ENCODE measurements around the gene CCDC33. TPM values are rescaled to one million over a fixed set of nuclear protein-coding genes. Genes with fewer than 3 reads are reported as not detected.

CCDC33 gene
- total RNA-seq, 1 donor from 2014 or later, result not detected

DNA sequence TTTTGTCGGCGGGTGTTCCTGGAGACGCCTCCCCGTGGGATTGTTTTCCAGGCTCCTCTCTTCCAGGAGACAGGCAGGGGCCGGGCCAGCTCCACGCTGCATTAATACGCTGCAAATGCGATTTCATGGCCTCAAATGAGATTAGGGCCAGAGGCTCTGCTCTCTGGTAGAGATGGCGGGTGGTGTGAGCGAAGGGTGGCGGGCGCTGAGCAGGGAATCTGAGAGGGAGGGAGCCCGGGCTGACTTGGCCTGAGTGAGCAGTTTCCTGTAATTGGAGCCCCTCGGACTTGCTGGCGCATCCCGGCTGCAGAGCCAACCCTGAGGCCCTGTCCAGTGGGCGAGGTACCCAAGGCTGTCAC, 7.4 kb upstream of the CCDC33 start:
- FAIRE-seq (no peak), DNase-seq (ENCODE audit: low read depth) (no peak)
- Histone ChIP-seq H3K27me3 (ENCODE audit: control insufficient read depth, insufficient read depth, low read length) (peaks cover 9% of the 10 kb centered on the region), H3K4me3 (ENCODE audit: low read depth, low read length) (no peak overlapping the region), H3K36me3 (ENCODE audit: control insufficient read depth, insufficient read depth, low read length) (no peaks in the 10 kb centered on the region)
- TF ChIP-seq, protein P1, sequence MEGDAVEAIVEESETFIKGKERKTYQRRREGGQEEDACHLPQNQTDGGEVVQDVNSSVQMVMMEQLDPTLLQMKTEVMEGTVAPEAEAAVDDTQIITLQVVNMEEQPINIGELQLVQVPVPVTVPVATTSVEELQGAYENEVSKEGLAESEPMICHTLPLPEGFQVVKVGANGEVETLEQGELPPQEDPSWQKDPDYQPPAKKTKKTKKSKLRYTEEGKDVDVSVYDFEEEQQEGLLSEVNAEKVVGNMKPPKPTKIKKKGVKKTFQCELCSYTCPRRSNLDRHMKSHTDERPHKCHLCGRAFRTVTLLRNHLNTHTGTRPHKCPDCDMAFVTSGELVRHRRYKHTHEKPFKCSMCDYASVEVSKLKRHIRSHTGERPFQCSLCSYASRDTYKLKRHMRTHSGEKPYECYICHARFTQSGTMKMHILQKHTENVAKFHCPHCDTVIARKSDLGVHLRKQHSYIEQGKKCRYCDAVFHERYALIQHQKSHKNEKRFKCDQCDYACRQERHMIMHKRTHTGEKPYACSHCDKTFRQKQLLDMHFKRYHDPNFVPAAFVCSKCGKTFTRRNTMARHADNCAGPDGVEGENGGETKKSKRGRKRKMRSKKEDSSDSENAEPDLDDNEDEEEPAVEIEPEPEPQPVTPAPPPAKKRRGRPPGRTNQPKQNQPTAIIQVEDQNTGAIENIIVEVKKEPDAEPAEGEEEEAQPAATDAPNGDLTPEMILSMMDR (IDR thresholded peaks at IDR 0.05; ENCODE audit: insufficient read depth, low read length, severe bottlenecking), result no peak

DNA sequence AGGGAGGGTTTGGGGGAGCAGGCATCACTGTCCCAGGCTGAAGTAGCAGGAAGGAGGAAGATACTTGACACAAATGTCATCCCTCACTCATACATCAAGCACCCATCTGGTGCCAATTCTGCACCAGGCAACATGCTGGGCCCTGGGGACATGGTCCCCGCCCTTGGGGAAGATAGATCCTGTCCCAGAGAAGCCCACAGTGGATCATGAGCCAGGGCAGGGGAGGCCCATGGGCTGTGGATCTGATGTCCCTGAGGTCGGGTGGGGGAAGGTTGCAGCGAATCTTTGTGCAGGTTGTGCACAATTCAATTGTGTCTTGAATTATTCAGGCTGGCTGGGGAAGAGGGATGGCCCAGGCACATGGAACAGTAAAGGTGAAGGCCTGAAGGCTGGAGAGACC, 6.4 kb upstream of the CCDC33 start:
- DNase-seq (ENCODE audit: low read depth), result no peak
- TF ChIP-seq, protein P1 (IDR thresholded peaks at IDR 0.05; ENCODE audit: insufficient read depth, low read length, severe bottlenecking), result no peak
- FAIRE-seq, result no peak
- Histone ChIP-seq H3K27me3 (ENCODE audit: control insufficient read depth, insufficient read depth, low read length) (peaks cover 7% of the 10 kb centered on the region), H3K4me3 (ENCODE audit: low read depth, low read length) (no peak overlapping the region), H3K36me3 (ENCODE audit: control insufficient read depth, insufficient read depth, low read length) (no peaks in the 10 kb centered on the region)

DNA sequence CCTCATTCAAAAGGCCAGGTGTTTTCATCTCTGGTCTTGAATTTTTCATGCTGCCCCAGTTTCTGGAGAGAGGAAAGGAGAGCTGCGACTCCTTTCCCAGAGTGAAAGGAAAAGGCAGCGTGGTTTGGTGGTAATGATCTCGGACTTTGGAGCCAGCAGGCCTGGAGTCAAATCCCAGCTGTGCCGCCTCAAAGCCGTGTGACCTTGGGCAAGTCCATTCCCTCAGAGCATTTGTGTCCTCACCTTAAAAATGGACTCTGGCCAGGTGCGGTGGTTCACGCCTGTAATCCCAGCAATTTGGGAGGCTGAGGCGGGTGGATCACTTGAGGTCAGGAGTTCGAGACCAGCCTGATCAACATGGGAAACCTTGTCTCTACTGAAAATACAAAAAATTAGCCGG, 4.7 kb upstream of the CCDC33 start:
- no peak overlapping the region for H3K4me3 ChIP-seq (ENCODE audit: low read depth, low read length)
- FAIRE-seq (no peak), DNase-seq (ENCODE audit: low read depth) (no peak)
- no peaks in the 10 kb centered on the region for H3K36me3 ChIP-seq (ENCODE audit: control insufficient read depth, insufficient read depth, low read length)
- H3K27me3 ChIP-seq (ENCODE audit: control insufficient read depth, insufficient read depth, low read length), result peaks cover 7% of the 10 kb centered on the region
- TF ChIP-seq, protein P1 (IDR thresholded peaks at IDR 0.05; ENCODE audit: insufficient read depth, low read length, severe bottlenecking), result no peak

DNA sequence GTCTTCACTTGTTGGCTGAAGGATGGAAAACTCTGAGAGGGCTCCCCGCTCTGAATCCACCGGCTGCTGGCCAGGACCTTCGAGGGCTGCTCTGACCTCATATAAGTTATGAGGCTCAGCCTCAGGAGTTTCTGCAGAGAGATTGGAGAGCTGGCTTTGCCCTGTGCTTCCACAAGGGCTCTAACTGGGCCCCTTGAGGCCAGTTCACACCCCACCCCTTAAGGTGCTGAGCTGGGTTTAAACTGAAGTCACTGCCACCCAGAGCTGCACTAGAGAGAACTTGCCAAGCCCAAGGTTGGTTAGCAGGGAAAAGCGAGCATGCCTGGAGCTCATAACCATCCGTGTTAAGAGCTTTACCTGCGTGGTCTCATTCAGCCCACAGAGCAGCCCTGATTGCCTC, 2.8 kb upstream of the CCDC33 start:
- DNase-seq (ENCODE audit: low read depth) (no peak), FAIRE-seq (no peak)
- TF ChIP-seq, protein P1 (IDR thresholded peaks at IDR 0.05; ENCODE audit: insufficient read depth, low read length, severe bottlenecking), result no peak
- Histone ChIP-seq H3K27me3 (ENCODE audit: control insufficient read depth, insufficient read depth, low read length) (peaks cover 7% of the 10 kb centered on the region), H3K4me3 (ENCODE audit: low read depth, low read length) (no peak overlapping the region), H3K36me3 (ENCODE audit: control insufficient read depth, insufficient read depth, low read length) (no peaks in the 10 kb centered on the region)

DNA sequence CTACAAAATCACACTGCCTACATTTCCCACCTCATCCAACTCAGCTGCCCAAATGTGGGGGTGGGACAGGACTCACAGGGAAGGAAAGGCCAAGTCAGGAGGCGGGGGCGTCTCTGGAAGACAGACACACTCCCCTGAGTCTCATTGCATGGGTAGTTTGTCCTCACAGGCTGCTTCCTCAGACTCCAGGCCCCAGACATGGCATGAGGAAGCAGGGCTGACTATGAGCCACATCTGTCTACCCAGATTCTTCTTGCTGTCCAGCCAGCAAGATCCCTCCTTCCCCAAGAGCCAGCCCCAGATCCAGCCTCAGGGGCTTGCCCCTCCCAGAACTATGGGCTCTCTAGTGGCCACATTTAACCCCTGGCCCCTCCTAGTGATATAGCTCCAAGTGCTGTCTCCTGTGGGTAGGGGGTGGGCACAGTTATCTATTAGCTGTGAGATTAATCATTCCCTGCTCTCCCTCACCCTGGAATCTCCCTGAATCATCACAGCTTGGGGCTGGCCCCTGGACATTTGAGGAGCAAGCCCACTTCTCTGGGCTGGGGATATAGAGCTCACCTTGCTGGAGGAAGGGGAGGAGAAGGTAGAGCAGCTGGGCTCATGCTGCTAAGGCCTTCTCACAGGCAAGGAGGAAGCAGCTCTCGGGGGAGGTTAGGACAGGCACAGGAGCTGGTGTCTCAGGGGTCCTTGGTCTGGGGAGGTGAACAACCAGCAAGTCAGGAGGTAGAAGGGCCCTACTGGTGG, 2.1 kb upstream of the CCDC33 start:
- DNase-seq (ENCODE audit: low read depth), result no peak
- Histone ChIP-seq H3K36me3 (ENCODE audit: control insufficient read depth, insufficient read depth, low read length) (no peaks in the 10 kb centered on the region), H3K27me3 (ENCODE audit: control insufficient read depth, insufficient read depth, low read length) (peaks cover 7% of the 10 kb centered on the region), H3K4me3 (ENCODE audit: low read depth, low read length) (no peak overlapping the region)
- TF ChIP-seq, protein P1 (IDR thresholded peaks at IDR 0.05; ENCODE audit: insufficient read depth, low read length, severe bottlenecking), result no peak
- FAIRE-seq, result no peak

DNA sequence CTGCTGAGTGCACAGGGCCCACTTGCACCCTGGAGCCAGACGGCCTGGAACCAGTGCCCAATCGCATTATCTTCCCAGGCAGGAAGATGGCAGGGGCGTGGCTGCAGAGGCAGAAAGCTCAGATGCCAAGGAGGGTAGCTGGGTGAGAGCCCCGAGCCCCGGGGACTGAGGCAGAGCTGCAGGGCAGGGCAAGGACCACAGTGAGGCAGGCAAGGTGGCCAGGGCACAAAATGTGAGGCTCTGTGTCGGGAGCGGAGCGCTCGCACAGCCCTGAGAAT, 1.6 kb upstream of the CCDC33 start:
- DNase-seq (ENCODE audit: low read depth) (no peak), FAIRE-seq (no peak)
- Histone ChIP-seq H3K27me3 (ENCODE audit: control insufficient read depth, insufficient read depth, low read length) (peaks cover 7% of the 10 kb centered on the region), H3K36me3 (ENCODE audit: control insufficient read depth, insufficient read depth, low read length) (no peaks in the 10 kb centered on the region), H3K4me3 (ENCODE audit: low read depth, low read length) (no peak overlapping the region)
- TF ChIP-seq, protein P1 (IDR thresholded peaks at IDR 0.05; ENCODE audit: insufficient read depth, low read length, severe bottlenecking), result no peak

Data from bronchial epithelial cell (primary cell).